GM19467 (cell line): Measurements from ENCODE around the gene PWWP2B.

Experiments used
- ATAC-seq: cut with Tn5 transposase; IDR thresholded peaks from one replicate; pipeline ENCODE4 v1.9.1; 2021; ENCODE audit warnings: mild to moderate bottlenecking, moderate library complexity; ENCODE audit not compliant: unreplicated experiment

The PWWP2B gene

GRCh38 chr10:132444877-132445351, 47.9 kb downstream of the PWWP2B start:
- ATAC-seq = no peak

- ATAC-seq = no peak
Observed at GRCh38 chr10:132445516-132446194, 48.7 kb downstream of the PWWP2B start.

- ATAC-seq = no peak
Observed at GRCh38 chr10:132446195-132446581, 49.2 kb downstream of the PWWP2B start.

DNA sequence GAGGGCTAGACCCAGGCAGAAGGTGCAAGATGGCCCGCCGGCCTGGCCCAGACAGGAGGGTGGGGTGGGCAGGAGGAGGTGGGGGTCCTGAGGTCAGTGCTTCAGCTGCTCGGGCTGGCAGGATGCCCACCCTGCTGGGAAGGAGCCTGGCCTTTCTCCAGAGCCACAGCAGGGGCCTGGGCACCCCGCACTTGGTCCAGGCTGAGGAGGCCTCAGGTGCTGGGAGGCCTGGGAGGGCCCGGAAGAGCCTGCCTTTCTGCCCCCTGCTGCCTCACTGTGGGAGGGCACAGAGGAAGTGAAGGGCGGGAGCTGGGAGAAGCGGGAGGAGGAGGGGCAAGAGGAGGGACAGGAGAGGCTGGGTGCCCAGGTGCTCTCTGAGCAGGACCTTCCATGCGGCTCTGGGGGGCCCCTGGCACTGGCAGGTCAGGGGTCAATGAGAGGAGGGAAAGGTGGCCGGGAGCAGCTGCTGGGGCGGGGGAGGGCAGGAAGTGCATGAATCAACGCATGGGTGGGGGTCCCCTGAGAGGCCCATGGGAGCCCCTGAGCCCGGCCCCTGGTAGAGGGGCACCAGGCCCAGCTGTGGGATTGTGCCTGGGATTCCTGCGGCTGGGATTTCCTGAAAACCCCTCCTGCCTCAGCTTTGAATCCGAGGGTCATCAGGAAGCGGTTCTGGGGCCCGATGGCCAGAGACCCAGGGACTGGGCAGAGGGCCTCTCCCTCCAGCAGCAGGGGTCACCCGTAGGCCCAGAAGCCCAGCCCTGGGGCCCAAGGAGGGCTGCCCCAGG, 49.9 kb downstream of the PWWP2B start:
- ATAC-seq = peak; percentile 53

GRCh38 chr10:132447446-132448247, 50.6 kb downstream of the PWWP2B start:
- ATAC-seq = no peak

- ATAC-seq = no peak
Observed at GRCh38 chr10:132448248-132448731, 51.3 kb downstream of the PWWP2B start.

- ATAC-seq = no peak
Observed at GRCh38 chr10:132449051-132449810, 52.2 kb downstream of the PWWP2B start.

- no peak for ATAC-seq
Observed at GRCh38 chr10:132449811-132450181, 52.8 kb downstream of the PWWP2B start.

DNA sequence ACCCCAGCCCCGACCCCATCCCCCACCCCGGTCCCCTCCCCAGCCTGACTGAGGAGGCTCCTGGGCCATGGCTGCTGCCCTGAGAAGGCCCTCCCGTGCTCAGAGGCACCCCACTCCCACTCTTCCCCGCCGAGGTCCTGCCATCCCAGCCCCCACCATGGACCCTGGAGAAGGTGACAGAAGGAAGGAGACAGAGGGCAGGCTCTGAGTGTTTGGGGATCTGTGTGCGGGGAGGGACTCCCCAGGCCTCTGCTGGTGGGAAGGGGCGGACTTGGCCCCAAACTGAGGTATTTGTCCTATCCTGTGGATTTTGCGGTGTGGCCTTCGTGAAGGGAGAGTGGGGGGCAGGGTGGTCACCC, 53.4 kb downstream of the PWWP2B start:
- ATAC-seq = no peak

- ATAC-seq = no peak
Observed at GRCh38 chr10:132450825-132451505, 54.0 kb downstream of the PWWP2B start.

DNA sequence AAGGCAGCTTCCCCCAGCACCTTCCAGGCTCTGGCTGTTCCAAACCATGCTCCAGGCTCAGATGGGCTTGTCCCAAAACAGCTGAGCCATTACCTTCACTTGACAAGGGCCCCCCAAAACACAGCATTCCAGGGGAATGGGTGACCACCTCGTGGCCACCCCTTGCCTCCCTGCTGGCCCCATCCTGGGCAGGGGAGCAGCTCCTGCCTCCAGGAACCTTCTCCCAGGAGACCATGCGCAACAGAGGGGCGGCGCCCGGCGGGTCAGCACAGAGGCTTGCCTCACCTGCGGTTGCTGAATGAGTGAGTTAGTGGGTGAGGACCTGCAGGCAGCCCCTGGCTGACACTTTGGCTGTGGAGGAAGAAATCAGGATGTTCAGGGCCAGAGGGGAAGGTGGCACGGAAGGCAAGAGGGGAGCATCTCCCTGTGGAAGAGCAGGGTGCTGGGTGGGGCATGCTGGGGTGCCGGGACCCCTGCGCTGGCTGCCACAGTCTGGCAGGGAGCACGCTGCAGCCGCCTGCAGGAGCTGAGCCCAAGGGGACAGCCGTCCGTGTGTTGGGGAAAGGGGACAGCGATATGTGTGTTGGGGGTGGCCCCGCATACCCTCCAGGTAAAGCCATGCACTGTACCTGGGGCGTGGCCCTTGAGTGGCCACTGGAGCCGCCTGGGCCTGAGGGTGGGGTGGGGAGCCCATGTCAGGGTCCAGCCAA, 54.7 kb downstream of the PWWP2B start:
- ATAC-seq = no peak

- no peak for ATAC-seq
Observed at GRCh38 chr10:132452216-132452650, 55.2 kb downstream of the PWWP2B start.

DNA sequence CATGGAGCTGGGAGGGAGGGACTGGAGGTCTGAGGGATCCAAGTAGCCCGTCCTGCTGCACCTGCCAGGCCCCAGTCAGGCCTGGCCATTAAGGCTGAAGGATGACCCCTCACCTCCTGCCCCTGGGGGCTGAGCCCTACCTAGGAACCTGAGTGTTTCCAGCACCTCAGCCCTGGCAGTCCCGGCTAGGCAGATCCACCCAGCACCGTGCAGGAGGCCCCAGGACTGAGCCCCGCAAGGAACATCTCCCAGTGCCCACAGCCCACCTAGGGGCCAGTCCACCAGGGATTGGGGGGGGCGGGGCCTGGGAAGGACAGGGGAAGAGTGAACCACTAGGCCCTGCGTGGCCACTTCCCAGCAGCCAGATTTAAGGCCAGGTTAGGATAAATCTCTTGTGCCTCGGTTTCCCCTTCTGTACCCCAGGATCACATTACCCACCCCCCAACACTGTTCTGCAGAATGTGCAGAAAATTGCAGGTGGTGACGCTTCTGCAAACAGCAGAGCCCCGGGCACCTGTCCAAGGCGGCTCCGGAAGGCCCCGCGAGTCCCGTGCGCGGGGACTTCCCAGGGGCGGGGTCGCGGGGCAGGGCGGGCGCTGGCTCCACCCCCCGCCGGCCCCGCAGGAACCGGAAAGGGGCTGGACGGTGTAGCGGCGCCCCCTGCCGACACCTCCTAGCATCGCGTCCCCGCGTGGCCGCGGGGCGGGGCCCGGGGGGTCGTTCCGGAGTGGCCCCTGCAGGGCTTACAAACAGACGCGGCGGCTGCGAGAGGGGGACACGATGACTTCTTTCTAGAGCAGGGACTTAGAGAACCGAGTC, 55.9 kb downstream of the PWWP2B start:
- peak; percentile 55 for ATAC-seq

GRCh38 chr10:132453470-132453861, 56.5 kb downstream of the PWWP2B start:
- peak; percentile 6 for ATAC-seq

GRCh38 chr10:132454296-132455198, 57.5 kb downstream of the PWWP2B start:
- no peak for ATAC-seq

DNA sequence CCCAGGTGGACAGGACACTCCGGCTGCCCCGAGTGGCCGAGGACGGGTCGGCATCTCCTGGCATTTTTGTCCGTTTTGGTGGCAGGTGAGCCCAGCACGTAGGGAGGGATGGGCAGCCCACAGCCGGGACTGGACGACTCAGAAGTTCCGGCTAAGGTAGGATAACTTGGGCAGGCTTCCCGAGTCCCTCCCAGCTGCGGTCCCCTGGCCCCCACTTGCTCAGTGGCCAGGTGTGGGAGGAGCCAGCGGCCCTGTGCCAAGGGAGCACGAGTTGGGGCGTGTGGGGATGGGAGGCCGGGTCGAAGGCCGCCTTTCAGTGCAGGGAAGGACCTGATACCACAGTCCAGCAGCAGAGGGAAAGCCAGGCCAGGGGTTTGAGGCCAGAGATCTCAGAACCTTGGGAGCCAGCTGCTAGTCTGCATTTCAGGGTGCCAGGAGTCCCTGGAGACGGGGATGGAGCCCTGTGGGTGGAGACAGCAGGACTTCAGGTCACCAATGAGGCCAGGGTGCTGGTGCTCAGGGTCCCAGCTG, 58.5 kb downstream of the PWWP2B start:
- ATAC-seq = no peak
